WI38 (cell line): Measurements from ENCODE around the gene GRIK4.

ENCODE experiments used
- H3K4me3 ChIP-seq: 2 replicates; pipeline ENCODE4 v1.5.1; 2011; ENCODE audit warnings: low read depth, mild to moderate bottlenecking, control low read depth, low read length
- TF ChIP-seq, protein P1 (sequence below): IDR thresholded peaks from 2 replicates; pipeline ENCODE4 v1.5.1; 2012; ENCODE audit warnings: low read depth, mild to moderate bottlenecking, control low read depth, low read length

The GRIK4 gene

GRCh38 chr11:120712881-120713280 is 201.3 kb downstream of the GRIK4 start:
- H3K4me3 ChIP-seq: no peak overlapping the region
- TF ChIP-seq, protein P1, sequence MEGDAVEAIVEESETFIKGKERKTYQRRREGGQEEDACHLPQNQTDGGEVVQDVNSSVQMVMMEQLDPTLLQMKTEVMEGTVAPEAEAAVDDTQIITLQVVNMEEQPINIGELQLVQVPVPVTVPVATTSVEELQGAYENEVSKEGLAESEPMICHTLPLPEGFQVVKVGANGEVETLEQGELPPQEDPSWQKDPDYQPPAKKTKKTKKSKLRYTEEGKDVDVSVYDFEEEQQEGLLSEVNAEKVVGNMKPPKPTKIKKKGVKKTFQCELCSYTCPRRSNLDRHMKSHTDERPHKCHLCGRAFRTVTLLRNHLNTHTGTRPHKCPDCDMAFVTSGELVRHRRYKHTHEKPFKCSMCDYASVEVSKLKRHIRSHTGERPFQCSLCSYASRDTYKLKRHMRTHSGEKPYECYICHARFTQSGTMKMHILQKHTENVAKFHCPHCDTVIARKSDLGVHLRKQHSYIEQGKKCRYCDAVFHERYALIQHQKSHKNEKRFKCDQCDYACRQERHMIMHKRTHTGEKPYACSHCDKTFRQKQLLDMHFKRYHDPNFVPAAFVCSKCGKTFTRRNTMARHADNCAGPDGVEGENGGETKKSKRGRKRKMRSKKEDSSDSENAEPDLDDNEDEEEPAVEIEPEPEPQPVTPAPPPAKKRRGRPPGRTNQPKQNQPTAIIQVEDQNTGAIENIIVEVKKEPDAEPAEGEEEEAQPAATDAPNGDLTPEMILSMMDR: no peak

- H3K4me3 ChIP-seq: no peak overlapping the region
- TF ChIP-seq, protein P1: no peak
Observed at GRCh38 chr11:120713296-120713695, 201.7 kb downstream of the GRIK4 start.

GRCh38 chr11:120714438-120714837 is 202.9 kb downstream of the GRIK4 start:
- H3K4me3 ChIP-seq: no peak overlapping the region
- TF ChIP-seq, protein P1: no peak

GRCh38 chr11:120715239-120715638 is 203.7 kb downstream of the GRIK4 start:
- no peak overlapping the region for H3K4me3 ChIP-seq
- TF ChIP-seq, protein P1: peak; percentile 39; the same call in 1 of the 2 replicates

- TF ChIP-seq, protein P1: no peak
- no peak overlapping the region for H3K4me3 ChIP-seq
Observed at GRCh38 chr11:120717042-120717441, 205.5 kb downstream of the GRIK4 start.

DNA sequence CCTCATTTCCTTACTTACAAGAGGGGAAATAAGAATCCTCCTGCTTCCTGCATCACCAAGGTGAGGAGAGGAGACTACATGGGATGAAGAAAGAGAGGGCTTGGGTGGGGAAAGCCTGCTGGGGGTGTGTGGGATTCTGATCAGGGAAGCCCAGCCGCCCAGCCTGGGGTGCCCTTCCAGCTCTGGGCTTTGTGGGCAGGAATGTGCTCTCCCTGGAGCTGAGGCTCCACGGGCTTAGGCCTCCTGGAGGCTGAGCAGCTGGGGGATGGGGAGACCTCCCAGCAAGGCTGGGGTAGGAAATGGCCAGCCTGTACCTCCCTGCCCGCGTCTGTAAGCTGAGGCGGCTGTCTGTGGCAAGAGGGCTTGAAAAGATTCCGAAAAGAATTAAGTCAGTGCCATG is 206.1 kb downstream of the GRIK4 start:
- TF ChIP-seq, protein P1: no peak
- H3K4me3 ChIP-seq: no peak overlapping the region

GRCh38 chr11:120718171-120718570 is 206.6 kb downstream of the GRIK4 start:
- H3K4me3 ChIP-seq: no peak overlapping the region
- TF ChIP-seq, protein P1: no peak
